ENCODE data around the gene SCN3B. TPM values are rescaled to one million over a fixed set of nuclear protein-coding genes. Genes with fewer than 3 reads are reported as not detected.

Gene SCN3B
- total and polyA plus RNA-seq, 9 of the 15 experiments (the other 6 are each of a cell fraction or from before 2014, with no cell fraction given): 0.01 to 0.15 (median 0.04) TPM; not detected in 6

DNA sequence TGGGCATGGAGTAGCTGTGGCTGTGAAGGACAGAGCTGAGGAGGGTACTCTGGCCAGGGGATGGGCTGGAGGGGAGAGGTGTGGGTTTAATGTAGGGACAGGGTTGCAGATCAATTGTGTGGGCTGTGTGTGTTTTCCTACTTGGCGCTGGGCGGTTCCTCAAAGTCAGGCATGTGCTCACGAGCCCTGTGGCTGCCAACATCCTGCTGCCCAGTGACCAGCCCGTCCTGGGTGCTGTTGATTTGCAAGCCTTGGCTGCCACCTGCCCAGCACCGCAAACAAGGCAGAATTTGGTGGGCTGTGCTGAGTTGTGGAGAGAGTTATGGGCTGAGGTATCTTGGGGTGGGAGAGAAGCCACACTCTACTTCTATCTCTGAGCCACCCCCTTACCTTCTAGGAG is 69.2 kb downstream of the SCN3B start (continued):
- TF ChIP-seq ZNF232 (CRISPR knock-in tag; IDR thresholded peaks at IDR 0.05) (no peak), POLR2AphosphoS5 (IDR thresholded peaks at IDR 0.05; ENCODE audit: control insufficient read depth, insufficient read depth, low read depth, low read length) (no peak), TCF7L2 (IDR thresholded peaks at IDR 0.05; ENCODE audit: low read depth, low read length) (no peak), ZNF143 (CRISPR knock-in tag; IDR thresholded peaks at IDR 0.05) (no peak), NUFIP1 (IDR thresholded peaks at IDR 0.05; ENCODE audit: partially characterized antibody) (no peak)

DNA sequence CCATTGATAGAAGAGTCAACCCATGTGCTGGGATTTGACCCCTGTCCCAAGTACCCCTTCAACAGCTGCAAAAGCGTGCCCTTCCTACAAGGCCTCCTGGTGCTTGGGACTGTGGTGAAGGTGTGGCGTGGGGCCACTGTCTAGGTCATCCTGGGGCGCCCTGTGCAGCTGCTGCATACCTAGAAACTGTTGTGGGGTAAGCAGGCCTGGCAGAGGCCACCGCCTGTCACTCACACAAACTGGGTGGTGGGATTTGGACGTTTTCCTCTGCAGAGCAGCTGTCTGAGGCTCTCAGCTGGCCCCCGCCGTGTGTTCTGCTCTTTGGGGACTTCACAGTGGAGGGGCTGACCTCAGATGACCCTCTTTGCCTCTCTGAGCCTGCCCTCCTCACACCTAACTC is 69.7 kb downstream of the SCN3B start:
- Histone ChIP-seq H2AFZ (ENCODE audit: low read depth, low read length) (no peak overlapping the region), H3K9me3 (replicated peaks; ENCODE audit: control insufficient read depth, insufficient read depth, low read depth, low read length) (no peaks in the 10 kb centered on the region), H3K4me1 (replicated peaks in 1 of 2; ENCODE audit: control insufficient read depth in 2 of 2, insufficient read depth in 2 of 2, low read length in 2 of 2) (peaks cover 0 to 4% of the 10 kb centered on the region in 2 experiments; a peak in 1 of 5 replicates), H3K9ac (ENCODE audit: insufficient read depth in 1 of 2, low read depth in 2 of 2, low read length in 2 of 2) (no peak overlapping the region), H3K4me3 (no peak overlapping the region), H3K36me3 (ENCODE audit: control insufficient read depth, insufficient read depth, low read length) (no peaks in the 10 kb centered on the region), H3K79me2 (ENCODE audit: control insufficient read depth, insufficient read depth, low read length) (no peaks in the 10 kb centered on the region), H3K4me2 (ENCODE audit: insufficient read depth, low read length) (no peak overlapping the region), H4K20me1 (replicated peaks; ENCODE audit: control insufficient read depth, insufficient read depth, low read length) (peaks cover 1% of the 10 kb centered on the region; the same call in 1 of the 2 replicates), H3K27me3 (ENCODE audit: control insufficient read depth in 2 of 2, insufficient read depth in 2 of 2, low read length in 2 of 2) (peaks cover 0 to 42% of the 10 kb centered on the region in 2 experiments; a peak in 4 of 5 replicates), H3K9me1 (ENCODE audit: control insufficient read depth, insufficient read depth, low read length) (no peaks in the 10 kb centered on the region), H3K27ac (ENCODE audit: extremely low read depth, low read depth, low read length) (no peak overlapping the region)
- POLR2A ChIA-PET: interaction anchor here (0.5 kb wide), 1 partner anchor 162 kb away, joined by 4 read pairs; no protein-coding TSS in a partner anchor
- in situ Hi-C loops (cut with MboI): no loop called here
- intact Hi-C loops (cut with micrococcal nuclease): no loop called here
- TF ChIP-seq TBP (optimal IDR thresholded peaks at IDR 0.05; ENCODE audit: low read depth, low read length) (no peak), FOXP1 (CRISPR knock-in tag; IDR thresholded peaks at IDR 0.05) (no peak)
- WGBS (ENCODE audit: insufficient coverage, low coverage, missing lambda C conversion rate): 0% methylated on average over 7 of the region's 7 CpGs
- FAIRE-seq (no peak), DNase-seq (ENCODE audit: extremely low read depth in 1 of 4, low spot score in 3 of 4) (no peak), ATAC-seq (no peak)
- BruUV-seq (replicated peaks): no TSS peak
- CTCF ChIA-PET (ENCODE audit: low intra/inter-chr PET ratio): no interaction called here
